Measurements from ENCODE around the gene COMMD10.

DNA sequence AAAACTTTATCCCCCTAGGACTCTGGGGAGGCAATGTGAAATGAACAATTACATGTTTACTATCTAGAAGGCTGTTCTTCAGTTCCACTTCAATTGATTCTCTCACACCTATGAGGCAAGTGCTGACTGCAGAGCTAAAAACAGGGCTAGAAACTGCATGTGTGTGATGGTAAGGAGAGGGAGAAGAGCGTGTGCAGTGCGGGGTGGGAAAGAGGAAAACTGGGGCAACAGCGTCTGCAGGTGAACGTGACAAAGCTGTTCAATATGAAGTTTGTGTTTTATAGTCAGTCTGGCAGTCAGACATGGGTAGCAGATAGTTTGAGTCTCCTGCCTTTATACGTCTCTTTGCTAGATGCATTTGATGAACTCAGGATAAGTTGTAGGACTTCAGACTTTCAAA lies 6.6 kb upstream of the COMMD10 start:
- TF ChIP-seq, protein P1, sequence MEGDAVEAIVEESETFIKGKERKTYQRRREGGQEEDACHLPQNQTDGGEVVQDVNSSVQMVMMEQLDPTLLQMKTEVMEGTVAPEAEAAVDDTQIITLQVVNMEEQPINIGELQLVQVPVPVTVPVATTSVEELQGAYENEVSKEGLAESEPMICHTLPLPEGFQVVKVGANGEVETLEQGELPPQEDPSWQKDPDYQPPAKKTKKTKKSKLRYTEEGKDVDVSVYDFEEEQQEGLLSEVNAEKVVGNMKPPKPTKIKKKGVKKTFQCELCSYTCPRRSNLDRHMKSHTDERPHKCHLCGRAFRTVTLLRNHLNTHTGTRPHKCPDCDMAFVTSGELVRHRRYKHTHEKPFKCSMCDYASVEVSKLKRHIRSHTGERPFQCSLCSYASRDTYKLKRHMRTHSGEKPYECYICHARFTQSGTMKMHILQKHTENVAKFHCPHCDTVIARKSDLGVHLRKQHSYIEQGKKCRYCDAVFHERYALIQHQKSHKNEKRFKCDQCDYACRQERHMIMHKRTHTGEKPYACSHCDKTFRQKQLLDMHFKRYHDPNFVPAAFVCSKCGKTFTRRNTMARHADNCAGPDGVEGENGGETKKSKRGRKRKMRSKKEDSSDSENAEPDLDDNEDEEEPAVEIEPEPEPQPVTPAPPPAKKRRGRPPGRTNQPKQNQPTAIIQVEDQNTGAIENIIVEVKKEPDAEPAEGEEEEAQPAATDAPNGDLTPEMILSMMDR (IDR thresholded peaks at IDR 0.05; ENCODE audit: insufficient read depth, low read length, poor library complexity, severe bottlenecking) = no peak
- TF ChIP-seq EZH2phosphoT487 (conservative IDR thresholded peaks at IDR 0.05; ENCODE audit: low read length) = no peak
